Measurements from ENCODE around the gene PPM1B. TPM values are rescaled to one million over a fixed set of nuclear protein-coding genes. Genes with fewer than 3 reads are reported as not detected.
A peak's percentile ranks its signal among the peaks of the same experiment; 100 is the strongest.

PPM1B gene
- total and polyA plus RNA-seq, 2 experiments from 2014 or later = 54.8 to 81.2 TPM

DNA sequence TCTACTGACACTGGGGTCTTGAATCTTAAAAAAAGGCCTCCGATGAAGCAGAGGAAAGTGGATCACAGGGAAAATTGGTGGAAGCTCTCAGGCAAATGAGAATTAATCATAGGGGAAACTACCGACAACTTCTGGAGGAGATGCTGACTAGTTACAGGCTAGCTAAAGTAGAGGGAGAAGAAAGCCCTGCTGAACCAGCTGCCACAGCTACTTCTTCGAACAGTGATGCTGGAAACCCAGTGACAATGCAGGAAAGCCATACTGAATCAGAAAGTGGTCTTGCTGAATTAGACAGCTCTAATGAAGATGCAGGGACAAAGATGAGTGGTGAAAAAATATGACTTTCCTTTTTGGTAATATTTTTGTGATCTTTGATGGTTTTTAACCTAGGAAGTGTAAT is 61.7 kb downstream of the PPM1B start:
- Histone ChIP-seq H3K27ac (peak overlapping the region; percentile 16), H3K9me3 (ENCODE audit: low read depth) (no peaks in the 10 kb centered on the region), H3K36me3 (no peaks in the 10 kb centered on the region), H3K4me1 (ENCODE audit: low read depth) (no peaks in the 10 kb centered on the region), H3K4me3 (no peak overlapping the region), H3K27me3 (no peaks in the 10 kb centered on the region)
- TF ChIP-seq, protein P1, sequence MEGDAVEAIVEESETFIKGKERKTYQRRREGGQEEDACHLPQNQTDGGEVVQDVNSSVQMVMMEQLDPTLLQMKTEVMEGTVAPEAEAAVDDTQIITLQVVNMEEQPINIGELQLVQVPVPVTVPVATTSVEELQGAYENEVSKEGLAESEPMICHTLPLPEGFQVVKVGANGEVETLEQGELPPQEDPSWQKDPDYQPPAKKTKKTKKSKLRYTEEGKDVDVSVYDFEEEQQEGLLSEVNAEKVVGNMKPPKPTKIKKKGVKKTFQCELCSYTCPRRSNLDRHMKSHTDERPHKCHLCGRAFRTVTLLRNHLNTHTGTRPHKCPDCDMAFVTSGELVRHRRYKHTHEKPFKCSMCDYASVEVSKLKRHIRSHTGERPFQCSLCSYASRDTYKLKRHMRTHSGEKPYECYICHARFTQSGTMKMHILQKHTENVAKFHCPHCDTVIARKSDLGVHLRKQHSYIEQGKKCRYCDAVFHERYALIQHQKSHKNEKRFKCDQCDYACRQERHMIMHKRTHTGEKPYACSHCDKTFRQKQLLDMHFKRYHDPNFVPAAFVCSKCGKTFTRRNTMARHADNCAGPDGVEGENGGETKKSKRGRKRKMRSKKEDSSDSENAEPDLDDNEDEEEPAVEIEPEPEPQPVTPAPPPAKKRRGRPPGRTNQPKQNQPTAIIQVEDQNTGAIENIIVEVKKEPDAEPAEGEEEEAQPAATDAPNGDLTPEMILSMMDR (IDR thresholded peaks at IDR 0.05; ENCODE audit: low read depth, low read length) = no peak
- DNase-seq (ENCODE audit: low read depth in 1 of 2, low spot score in 1 of 2) = no peak

DNA sequence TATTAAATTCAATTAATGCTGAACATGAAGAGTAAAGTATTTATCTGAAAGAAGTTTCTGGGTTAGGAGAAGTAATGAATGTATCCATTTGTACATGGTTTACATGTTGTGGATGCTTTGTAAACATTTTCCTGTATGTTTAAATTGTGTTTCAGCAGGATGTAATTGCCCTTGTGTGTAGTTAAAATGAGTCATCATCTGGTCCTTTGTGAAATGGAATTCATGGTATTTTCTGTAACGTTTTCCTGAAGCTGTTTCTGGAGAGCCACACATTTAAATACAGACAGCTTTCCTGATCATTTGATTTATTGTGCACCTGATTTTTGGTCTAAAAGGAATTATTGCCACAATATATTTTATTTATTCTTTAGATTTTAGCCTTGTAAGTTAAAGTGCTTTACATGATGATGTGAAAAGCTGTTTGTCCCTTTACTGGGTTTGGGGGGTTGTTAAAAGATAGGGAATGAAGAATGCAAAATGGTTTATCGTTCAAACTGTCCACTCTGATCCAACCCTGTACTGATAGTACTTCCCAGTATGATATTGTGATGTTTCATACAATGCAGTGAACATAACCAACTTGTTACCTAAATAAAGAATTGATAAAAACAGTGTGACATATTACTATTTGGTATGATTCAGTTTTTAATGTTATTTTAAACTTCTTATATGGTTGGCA is 64.9 kb downstream of the PPM1B start:
- peak in 1 of 2 donors; percentile 65 for DNase-seq (ENCODE audit: low read depth in 1 of 2, low spot score in 1 of 2)
- Histone ChIP-seq H3K4me1 (ENCODE audit: low read depth) (no peaks in the 10 kb centered on the region), H3K27me3 (no peaks in the 10 kb centered on the region), H3K4me3 (no peak overlapping the region), H3K36me3 (no peaks in the 10 kb centered on the region), H3K27ac (no peak overlapping the region), H3K9me3 (ENCODE audit: low read depth) (no peaks in the 10 kb centered on the region)
- TF ChIP-seq, protein P1 (IDR thresholded peaks at IDR 0.05; ENCODE audit: low read depth, low read length) = no peak

DNA sequence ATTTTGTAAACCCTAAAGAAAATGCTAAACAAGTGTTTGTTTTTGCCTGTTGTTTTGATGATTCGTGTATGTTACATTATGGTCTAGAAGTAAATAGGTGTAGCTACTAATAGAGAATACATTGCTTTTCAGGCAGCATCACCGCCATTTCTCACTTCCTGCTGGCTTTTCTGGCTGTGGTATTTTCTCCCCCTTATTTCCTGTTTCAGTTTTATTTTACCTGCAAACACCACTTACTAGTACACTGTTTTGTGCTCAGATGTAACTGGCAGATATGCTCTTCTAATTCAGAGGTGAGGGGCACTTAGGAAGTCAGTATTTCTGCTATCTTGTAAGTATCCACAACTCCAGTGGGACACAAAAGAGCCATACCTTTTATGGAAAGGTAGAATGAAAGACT is 68.5 kb downstream of the PPM1B start:
- Histone ChIP-seq H3K4me3 (no peak overlapping the region), H3K27me3 (no peaks in the 10 kb centered on the region), H3K27ac (no peak overlapping the region), H3K36me3 (no peaks in the 10 kb centered on the region), H3K4me1 (ENCODE audit: low read depth) (no peaks in the 10 kb centered on the region), H3K9me3 (ENCODE audit: low read depth) (no peaks in the 10 kb centered on the region)
- TF ChIP-seq, protein P1 (IDR thresholded peaks at IDR 0.05; ENCODE audit: low read depth, low read length) = no peak
- DNase-seq (ENCODE audit: low read depth in 1 of 2, low spot score in 1 of 2) = no peak

DNA sequence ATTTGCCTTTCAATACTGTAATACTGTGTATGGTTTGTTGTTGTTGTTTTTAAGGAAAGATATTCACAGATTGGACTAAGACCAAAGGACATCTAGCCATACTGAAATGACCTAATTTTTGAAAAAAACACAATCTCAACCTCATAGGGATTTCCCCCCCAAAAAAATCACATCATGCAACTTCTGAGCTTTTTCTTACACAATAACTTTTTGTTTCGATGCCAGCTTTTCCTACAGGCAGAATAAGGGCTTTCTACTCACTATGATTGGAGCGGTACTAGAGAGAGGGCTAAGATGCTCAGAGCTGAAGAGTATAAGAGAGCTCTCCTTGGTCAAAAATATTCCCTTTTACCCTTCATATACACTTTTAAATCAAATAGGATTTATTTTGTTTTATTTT is 74.2 kb downstream of the PPM1B start:
- no peaks in the 10 kb centered on the region for H3K36me3 ChIP-seq
- H3K4me1 ChIP-seq (ENCODE audit: low read depth) = peaks cover 4% of the 10 kb centered on the region
- peak in 1 of 2 donors; percentile 71 for DNase-seq (ENCODE audit: low read depth in 1 of 2, low spot score in 1 of 2)
- H3K27me3 ChIP-seq = no peaks in the 10 kb centered on the region
- H3K27ac ChIP-seq = no peak overlapping the region
- no peak overlapping the region for H3K4me3 ChIP-seq
- TF ChIP-seq, protein P1 (IDR thresholded peaks at IDR 0.05; ENCODE audit: low read depth, low read length) = no peak
- no peaks in the 10 kb centered on the region for H3K9me3 ChIP-seq (ENCODE audit: low read depth)

DNA sequence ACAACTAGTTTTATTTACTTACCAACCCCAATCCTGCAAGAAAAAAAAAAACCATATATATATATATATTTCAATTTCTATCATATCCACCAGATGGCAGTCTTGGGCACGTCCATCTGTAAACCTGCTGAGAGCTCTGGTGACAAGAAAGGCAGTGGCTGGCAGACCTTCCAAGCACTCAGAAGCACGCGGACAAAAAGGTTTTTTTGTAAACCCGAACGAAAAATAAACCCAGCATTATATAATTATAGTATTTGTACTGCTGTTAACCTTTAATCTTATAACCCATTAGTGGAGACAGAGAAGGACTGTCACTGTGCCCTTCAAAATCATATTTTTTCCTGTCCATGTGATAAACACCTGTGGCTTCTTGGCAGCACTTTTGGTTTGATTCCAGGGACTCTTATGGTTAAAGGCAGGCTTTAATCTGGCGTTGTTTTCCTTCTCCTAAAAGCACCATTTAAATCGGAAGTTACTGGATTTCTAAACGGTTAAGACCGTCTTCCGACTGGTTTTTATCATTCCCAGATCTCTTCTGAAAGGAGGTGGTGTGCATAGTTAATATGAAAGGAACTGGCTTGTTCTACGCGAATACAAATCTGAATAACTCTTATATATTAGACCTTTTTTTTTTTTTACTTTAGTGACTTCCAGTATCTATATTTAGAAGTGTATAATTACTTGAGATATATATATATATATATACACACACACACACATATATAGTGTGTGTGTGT is 75.6 kb downstream of the PPM1B start:
- H3K27me3 ChIP-seq = no peaks in the 10 kb centered on the region
- peaks cover 4% of the 10 kb centered on the region for H3K4me1 ChIP-seq (ENCODE audit: low read depth)
- TF ChIP-seq, protein P1 (IDR thresholded peaks at IDR 0.05; ENCODE audit: low read depth, low read length) = peak; percentile 45
- H3K9me3 ChIP-seq (ENCODE audit: low read depth) = no peaks in the 10 kb centered on the region
- H3K4me3 ChIP-seq = no peak overlapping the region
- DNase-seq (ENCODE audit: low read depth in 1 of 2, low spot score in 1 of 2) = peak; percentile 83 to 85
- no peak overlapping the region for H3K27ac ChIP-seq
- no peaks in the 10 kb centered on the region for H3K36me3 ChIP-seq
